Keratinocyte (primary cell): ENCODE measurements around the gene HLA-DPA1. TPM values are rescaled to one million over a fixed set of nuclear protein-coding genes. Genes with fewer than 3 reads are reported as not detected.

Experiments used
- DNase-seq: peaks from one replicate; pipeline ENCODE4 v3.0.0-alpha.2; 2011; ENCODE audit warnings: low read depth, missing footprints, low spot score
- FAIRE-seq: peaks from 2 replicates; lab custom pipeline; 2011; peaks lifted over from hg19 to GRCh38; lab: Jason Lieb, UNC
- H2AFZ ChIP-seq: 2 replicates; pipeline ENCODE4 v1.6.0; 2012; ENCODE audit warnings: low read length, control low read depth, inconsistent platforms; ENCODE audit not compliant: control insufficient read depth
- H3K27ac ChIP-seq: 2 replicates; pipeline ENCODE4 v1.5.1; 2011; ENCODE audit warnings: low read length; ENCODE audit not compliant: control insufficient read depth, insufficient read depth
- H3K27me3 ChIP-seq: 3 replicates; pipeline ENCODE4 v1.6.0; 2011; ENCODE audit warnings: low read length; ENCODE audit not compliant: control insufficient read depth, insufficient read depth; ENCODE audit errors: extremely low read depth
- H3K36me3 ChIP-seq, 2 experiments: 2 replicates in 1 of 2; 3 replicates in 1 of 2; pipeline ENCODE4 v1.5.1; 2011; ENCODE audit warnings: low read length in 2 of 2, mild to moderate bottlenecking in 1 of 2; ENCODE audit not compliant: control insufficient read depth in 2 of 2, insufficient read depth in 2 of 2; ENCODE audit errors: extremely low read depth in 1 of 2
- H3K4me1 ChIP-seq: 3 replicates; pipeline ENCODE4 v1.5.1; 2011; ENCODE audit warnings: low read length; ENCODE audit not compliant: control insufficient read depth, insufficient read depth; ENCODE audit errors: extremely low read depth
- H3K4me2 ChIP-seq: 3 replicates; pipeline ENCODE4 v1.6.0; 2011; ENCODE audit warnings: low read depth, low read length; ENCODE audit not compliant: control insufficient read depth, insufficient read depth; ENCODE audit errors: extremely low read depth
- H3K4me3 ChIP-seq, 3 experiments: fragments of 200-600 bp in 1 of 3; sonication (generic) in 1 of 3; 2 replicates in 2 of 3; 3 replicates in 1 of 3; pipeline ENCODE4 v1.5.1; 2011 to 2016; ENCODE audit warnings: low read length in 3 of 3, mild to moderate bottlenecking in 3 of 3, control low read depth in 2 of 3, inconsistent platforms in 1 of 3, low read depth in 1 of 3, mixed read lengths in 1 of 3, mixed run types in 1 of 3, moderate library complexity in 1 of 3; ENCODE audit not compliant: control insufficient read depth in 2 of 3, insufficient read depth in 2 of 3; ENCODE audit errors: extremely low read depth in 1 of 3
- H3K79me2 ChIP-seq: 2 replicates; pipeline ENCODE4 v1.6.0; 2012; ENCODE audit warnings: low read length; ENCODE audit not compliant: control insufficient read depth, insufficient read depth
- H3K9ac ChIP-seq: 3 replicates; pipeline ENCODE4 v1.6.0; 2011; ENCODE audit warnings: low read length; ENCODE audit not compliant: control insufficient read depth, insufficient read depth; ENCODE audit errors: extremely low read depth
- H3K9me1 ChIP-seq: 3 replicates; pipeline ENCODE4 v1.6.0; 2011; ENCODE audit warnings: low read length; ENCODE audit not compliant: control insufficient read depth, insufficient read depth; ENCODE audit errors: extremely low read depth
- H3K9me3 ChIP-seq: 2 replicates; pipeline ENCODE4 v1.5.1; 2012; ENCODE audit warnings: low read depth, low read length; ENCODE audit not compliant: control insufficient read depth
- H4K20me1 ChIP-seq: 3 replicates; pipeline ENCODE4 v1.6.0; 2011; ENCODE audit warnings: low read length; ENCODE audit not compliant: control insufficient read depth, insufficient read depth; ENCODE audit errors: extremely low read depth
- EZH2 ChIP-seq: IDR thresholded peaks from one replicate; pipeline ENCODE4 v1.6.1; 2012; ENCODE audit warnings: inconsistent platforms, mild to moderate bottlenecking, low read length, moderate library complexity
- dilution Hi-C: fragments of 300-500 bp; cut with MboI; formaldehyde crosslinking; loops from one replicate; pipeline ENCODE4 v1.7.0; 2020; ENCODE audit warnings: low sequenced_read_pairs; ENCODE audit not compliant: extremely low pct_ligation_motif_present
- polyA plus RNA-seq, 5 experiments: library from polyadenylated mRNA; depleted of rRNA in 3 of 5; stranded (reverse) in 3 of 5; stranded (forward) in 1 of 5; unstranded in 1 of 5; fragments of >200 nt; gene quantifications; 1 replicate in 1 of 5; 2 replicates in 3 of 5; 3 replicates in 1 of 5; pipeline versions ENCODE4 v1.2.1 to v1.2.3, GENCODE V29; 2011 to 2012; ENCODE audit warnings: missing spikeins in 2 of 5, low read depth in 1 of 5, low replicate concordance in 1 of 5
- TF ChIP-seq, protein P1 (sequence below), 3 experiments: IDR thresholded peaks in 1 of 3; conservative IDR thresholded peaks in 1 of 3; optimal IDR thresholded peaks in 1 of 3; 2 replicates in 2 of 3; 3 replicates in 1 of 3; pipeline versions ENCODE3 to v1.5.1; 2011; ENCODE audit warnings: low read length in 3 of 3, mild to moderate bottlenecking in 3 of 3, moderate library complexity in 2 of 3, control low read depth in 1 of 3, inconsistent platforms in 1 of 3; ENCODE audit not compliant: insufficient read depth in 2 of 3; ENCODE audit errors: extremely low read depth in 1 of 3

Gene HLA-DPA1
- polyA plus RNA-seq, 1 donor (not counting 4 experiments of a cell fraction or from before 2014, with no cell fraction given): 0.09 TPM

DNA sequence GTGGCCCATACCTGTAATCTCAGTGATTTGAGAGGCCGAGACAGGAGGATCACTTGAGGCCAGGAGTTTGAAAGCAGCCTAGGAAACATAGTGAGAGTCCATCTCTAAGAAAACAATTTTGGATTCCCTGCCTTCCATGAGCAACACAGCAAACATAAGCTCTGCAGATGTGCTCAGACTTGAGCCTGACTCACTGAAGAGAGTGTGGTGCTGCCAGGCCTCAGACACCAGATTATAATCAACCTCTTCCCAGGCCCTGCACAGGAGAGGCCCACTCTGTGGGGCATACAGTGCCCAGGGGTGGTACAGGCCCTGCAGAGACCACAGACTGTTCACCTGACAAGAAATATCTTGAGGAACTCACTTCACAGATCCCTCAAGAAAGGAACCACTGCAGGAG, 22.2 kb upstream of the HLA-DPA1 start:
- H3K36me3 ChIP-seq: no peaks in the 10 kb centered on the region
- H2AFZ ChIP-seq: no peak overlapping the region
- H3K27me3 ChIP-seq: no peaks in the 10 kb centered on the region
- DNase-seq: no peak
- no peak overlapping the region for H3K4me2 ChIP-seq
- no peak overlapping the region for H3K27ac ChIP-seq
- H3K9me3 ChIP-seq: no peaks in the 10 kb centered on the region
- no peak overlapping the region for H3K4me3 ChIP-seq
- TF ChIP-seq, protein P1, sequence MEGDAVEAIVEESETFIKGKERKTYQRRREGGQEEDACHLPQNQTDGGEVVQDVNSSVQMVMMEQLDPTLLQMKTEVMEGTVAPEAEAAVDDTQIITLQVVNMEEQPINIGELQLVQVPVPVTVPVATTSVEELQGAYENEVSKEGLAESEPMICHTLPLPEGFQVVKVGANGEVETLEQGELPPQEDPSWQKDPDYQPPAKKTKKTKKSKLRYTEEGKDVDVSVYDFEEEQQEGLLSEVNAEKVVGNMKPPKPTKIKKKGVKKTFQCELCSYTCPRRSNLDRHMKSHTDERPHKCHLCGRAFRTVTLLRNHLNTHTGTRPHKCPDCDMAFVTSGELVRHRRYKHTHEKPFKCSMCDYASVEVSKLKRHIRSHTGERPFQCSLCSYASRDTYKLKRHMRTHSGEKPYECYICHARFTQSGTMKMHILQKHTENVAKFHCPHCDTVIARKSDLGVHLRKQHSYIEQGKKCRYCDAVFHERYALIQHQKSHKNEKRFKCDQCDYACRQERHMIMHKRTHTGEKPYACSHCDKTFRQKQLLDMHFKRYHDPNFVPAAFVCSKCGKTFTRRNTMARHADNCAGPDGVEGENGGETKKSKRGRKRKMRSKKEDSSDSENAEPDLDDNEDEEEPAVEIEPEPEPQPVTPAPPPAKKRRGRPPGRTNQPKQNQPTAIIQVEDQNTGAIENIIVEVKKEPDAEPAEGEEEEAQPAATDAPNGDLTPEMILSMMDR (optimal IDR thresholded peaks at IDR 0.05 in 1 of 3, IDR thresholded peaks at IDR 0.05 in 1 of 3, conservative IDR thresholded peaks at IDR 0.05 in 1 of 3; ENCODE audit: extremely low read depth in 1 of 3, insufficient read depth in 2 of 3, low read length in 3 of 3): no peak
- no peak for TF ChIP-seq EZH2
- H3K4me1 ChIP-seq: peaks cover 4% of the 10 kb centered on the region
- H3K9ac ChIP-seq: no peak overlapping the region
- dilution Hi-C loops: no loop called here
- no peaks in the 10 kb centered on the region for H3K9me1 ChIP-seq
- H3K79me2 ChIP-seq: no peaks in the 10 kb centered on the region
- no peaks in the 10 kb centered on the region for H4K20me1 ChIP-seq
- no peak for FAIRE-seq

DNA sequence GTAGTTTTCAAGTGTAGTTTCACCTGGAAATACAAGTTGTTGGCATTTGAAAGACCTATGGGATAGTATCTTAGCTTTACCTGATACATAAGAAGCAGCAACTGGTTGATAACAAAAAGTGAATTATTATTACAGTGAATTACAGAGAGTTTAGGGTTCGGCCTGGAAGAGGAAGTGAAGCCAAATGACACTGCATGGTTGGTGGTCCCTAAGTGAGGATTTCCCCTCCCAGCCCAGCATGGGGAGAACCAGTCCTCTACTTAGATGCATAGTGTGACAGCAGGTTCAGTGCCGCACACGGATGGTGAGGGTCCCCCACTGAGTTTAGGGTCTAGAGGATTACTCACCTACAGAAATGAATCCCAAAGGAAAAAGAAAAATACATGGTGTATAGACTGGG, 20.4 kb upstream of the HLA-DPA1 start:
- H3K4me1 ChIP-seq: peaks cover 4% of the 10 kb centered on the region
- dilution Hi-C loops: no loop called here
- no peaks in the 10 kb centered on the region for H3K27me3 ChIP-seq
- H2AFZ ChIP-seq: no peak overlapping the region
- H3K9me1 ChIP-seq: no peaks in the 10 kb centered on the region
- H3K79me2 ChIP-seq: no peaks in the 10 kb centered on the region
- TF ChIP-seq EZH2: no peak
- TF ChIP-seq, protein P1 (optimal IDR thresholded peaks at IDR 0.05 in 1 of 3, IDR thresholded peaks at IDR 0.05 in 1 of 3, conservative IDR thresholded peaks at IDR 0.05 in 1 of 3; ENCODE audit: extremely low read depth in 1 of 3, insufficient read depth in 2 of 3, low read length in 3 of 3): no peak
- FAIRE-seq (no peak), DNase-seq (no peak)
- no peak overlapping the region for H3K27ac ChIP-seq
- no peak overlapping the region for H3K4me3 ChIP-seq
- H3K9ac ChIP-seq: no peak overlapping the region
- H3K4me2 ChIP-seq: no peak overlapping the region
- H4K20me1 ChIP-seq: no peaks in the 10 kb centered on the region
- H3K9me3 ChIP-seq: no peaks in the 10 kb centered on the region
- no peaks in the 10 kb centered on the region for H3K36me3 ChIP-seq
